IMR-90 (cell line): Measurements from ENCODE around the gene ELK3. TPM values are rescaled to one million over a fixed set of nuclear protein-coding genes. Genes with fewer than 3 reads are reported as not detected.

Experiments used
- ATAC-seq: fragments of 200-7000 bp; cut with Tn5 transposase; 2 replicates; pipeline ENCODE4 v1.9.1; 2020; ENCODE audit warnings: low read depth, mild to moderate bottlenecking, moderate library complexity
- BruUV-seq: library from RNA; stranded (reverse); fragments of 400-500 nt; replicated peaks from 2 replicates; lab custom pipeline; 2021; lab: Mats Ljungman, UMichigan
- CTCF ChIA-PET: fragments of 300-600 bp; formaldehyde crosslinking; extraction: SDS; loops from one replicate; lab custom pipeline; 2021; ENCODE audit warnings: antibody characterized with exemption; lab: Yijun Ruan, JAX
- POLR2A ChIA-PET: fragments of 300-600 bp; sonication (Branson Sonifier 250); formaldehyde crosslinking; loops from one replicate; lab custom pipeline; 2022; ENCODE audit warnings: antibody characterized with exemption; ENCODE audit not compliant: unreplicated experiment; lab: Charles Lee
- DNase-seq: peaks from one replicate; pipeline ENCODE4 v3.0.0; 2013
- H2AFZ ChIP-seq: replicated peaks from 2 replicates; pipeline ENCODE3; 2013; ENCODE audit warnings: low read length, mild to moderate bottlenecking; ENCODE audit not compliant: poor library complexity
- H2AK5ac ChIP-seq: 2 replicates; pipeline ENCODE4 v1.6.1; 2013; ENCODE audit warnings: low read depth, low read length, inconsistent platforms
- H2AK9ac ChIP-seq: replicated peaks from 2 replicates; pipeline ENCODE3; 2013; ENCODE audit warnings: mild to moderate bottlenecking, low read depth, low read length, moderate library complexity; ENCODE audit not compliant: poor library complexity
- H2BK120ac ChIP-seq: 2 replicates; pipeline ENCODE4 v1.6.1; 2013; ENCODE audit warnings: low read depth, low read length, inconsistent platforms
- H2BK15ac ChIP-seq: 3 replicates; pipeline ENCODE4 v1.6.1; 2013; ENCODE audit warnings: low read depth, low read length, inconsistent platforms
- H2BK20ac ChIP-seq: 2 replicates; pipeline ENCODE4 v1.6.1; 2013; ENCODE audit warnings: low read depth, mild to moderate bottlenecking, inconsistent platforms, low read length, moderate library complexity
- H2BK5ac ChIP-seq: 2 replicates; pipeline ENCODE4 v1.6.1; 2013; ENCODE audit warnings: mild to moderate bottlenecking, low read depth, low read length, inconsistent platforms; ENCODE audit not compliant: poor library complexity, severe bottlenecking
- H3K14ac ChIP-seq: replicated peaks from 2 replicates; pipeline ENCODE4 v1.6.1; 2013; ENCODE audit warnings: low read depth, low read length, inconsistent platforms
- H3K18ac ChIP-seq: 2 replicates; pipeline ENCODE4 v1.6.1; 2013; ENCODE audit warnings: low read depth, low read length, control low read depth
- H3K23ac ChIP-seq: 2 replicates; pipeline ENCODE4 v1.6.1; 2013; ENCODE audit warnings: low read depth, low read length, inconsistent platforms
- H3K27ac ChIP-seq: 2 replicates; pipeline ENCODE4 v1.5.1; 2013; ENCODE audit warnings: mild to moderate bottlenecking, control low read depth, low read length; ENCODE audit not compliant: insufficient read depth
- H3K27me3 ChIP-seq: 2 replicates; pipeline ENCODE4 v1.6.1; 2013; ENCODE audit warnings: low read length; ENCODE audit not compliant: control insufficient read depth, insufficient read depth
- H3K36me3 ChIP-seq: 2 replicates; pipeline ENCODE4 v1.6.1; 2013; ENCODE audit warnings: low read length, mixed read lengths; ENCODE audit not compliant: control insufficient read depth, insufficient read depth
- H3K4ac ChIP-seq: 2 replicates; pipeline ENCODE4 v1.6.1; 2013; ENCODE audit warnings: low read depth, low read length, inconsistent platforms
- H3K4me1 ChIP-seq: 2 replicates; pipeline ENCODE4 v1.6.1; 2013; ENCODE audit warnings: low read length, mixed read lengths; ENCODE audit not compliant: control insufficient read depth, insufficient read depth
- H3K4me2 ChIP-seq: 2 replicates; pipeline ENCODE4 v1.6.1; 2013; ENCODE audit warnings: low read depth, mild to moderate bottlenecking, control low read depth, low read length, moderate library complexity
- H3K4me3 ChIP-seq: 2 replicates; pipeline ENCODE4 v1.5.1; 2013; ENCODE audit warnings: low read depth, mild to moderate bottlenecking, control low read depth, low read length, moderate library complexity; ENCODE audit not compliant: insufficient read depth
- H3K56ac ChIP-seq: 2 replicates; pipeline ENCODE4 v1.6.1; 2013; ENCODE audit warnings: low read length, inconsistent platforms; ENCODE audit not compliant: insufficient read depth; ENCODE audit errors: extremely low read depth
- H3K79me1 ChIP-seq, 2 experiments: 2 replicates each; pipeline ENCODE4 v1.6.1; 2013; ENCODE audit warnings: low read length in 2 of 2, inconsistent platforms in 1 of 2, low read depth in 1 of 2
- H3K9ac ChIP-seq: 2 replicates; pipeline ENCODE4 v1.6.1; 2013; ENCODE audit warnings: low read depth, low read length, control low read depth
- H3K9me1 ChIP-seq: 2 replicates; pipeline ENCODE4 v1.6.1; 2013; ENCODE audit warnings: low read length, inconsistent platforms; ENCODE audit not compliant: insufficient read depth
- H3K9me3 ChIP-seq: 2 replicates; pipeline ENCODE4 v1.6.1; 2013; ENCODE audit warnings: low read length; ENCODE audit not compliant: control insufficient read depth, insufficient read depth
- H4K20me1 ChIP-seq: 2 replicates; pipeline ENCODE4 v1.6.1; 2013; ENCODE audit warnings: low read length, inconsistent platforms; ENCODE audit not compliant: insufficient read depth
- H4K5ac ChIP-seq: 2 replicates; pipeline ENCODE4 v1.6.1; 2013; ENCODE audit warnings: mild to moderate bottlenecking, low read depth, low read length, control low read depth
- H4K8ac ChIP-seq, 2 experiments: 2 replicates each; pipeline ENCODE4 v1.6.1; 2013; ENCODE audit warnings: low read depth in 2 of 2, low read length in 2 of 2, control low read depth in 1 of 2, inconsistent platforms in 1 of 2
- H4K91ac ChIP-seq: 2 replicates; pipeline ENCODE4 v1.6.1; 2013; ENCODE audit warnings: low read depth, low read length, inconsistent platforms; ENCODE audit not compliant: insufficient read depth
- BHLHE40 ChIP-seq: fragments of 150-350 bp; IDR thresholded peaks from 2 replicates; pipeline ENCODE4 v1.6.1; 2016; ENCODE audit warnings: mild to moderate bottlenecking, low read depth, low read length
- CEBPB ChIP-seq: IDR thresholded peaks from 2 replicates; pipeline ENCODE4 v1.6.1; 2012; ENCODE audit warnings: low read depth, low read length, improper control_type of control experiment
- FOS ChIP-seq: fragments of 150-350 bp; IDR thresholded peaks from 2 replicates; pipeline ENCODE4 v1.6.1; 2016; ENCODE audit warnings: low read depth, low read length
- MAFK ChIP-seq: IDR thresholded peaks from 2 replicates; pipeline ENCODE4 v1.6.1; 2012; ENCODE audit warnings: low read depth, low read length, improper control_type of control experiment
- MXI1 ChIP-seq: IDR thresholded peaks from 2 replicates; pipeline ENCODE4 v1.6.1; 2012; ENCODE audit warnings: low read depth, mild to moderate bottlenecking, low read length, moderate library complexity, borderline replicate concordance
- SMC3 ChIP-seq: fragments of 150-350 bp; IDR thresholded peaks from 2 replicates; pipeline ENCODE4 v1.6.1; 2016; ENCODE audit warnings: low read depth, mild to moderate bottlenecking, antibody characterized with exemption, low read length, moderate library complexity
- WGBS, 2 experiments: methylation state at CpG; one replicate each; pipeline versions ENCODE4 v1.1.5 to v1.1.7; 2013; ENCODE audit warnings: missing lambda C conversion rate in 2 of 2; ENCODE audit not compliant: insufficient read length in 1 of 2; ENCODE audit errors: extremely low coverage in 2 of 2; 5-methylcytosine and 5-hydroxymethylcytosine counted together
- dilution Hi-C: fragments of 300-500 bp; cut with HindIII; formaldehyde crosslinking; loops from one replicate; pipeline ENCODE4 v1.14.3; 2018; ENCODE audit warnings: low sequenced_read_pairs; ENCODE audit not compliant: unreplicated experiment
- in situ Hi-C: fragments of 300-500 bp; cut with MboI; formaldehyde crosslinking; loops from 3 replicates; pipeline ENCODE4 v1.14.3; 2019; ENCODE audit warnings: low sequenced_read_pairs, inconsistent platforms, mixed read lengths
- intact Hi-C: fragments of 100-400 bp; cut with micrococcal nuclease; formaldehyde crosslinking; loops from 2 replicates; pipeline ENCODE4 v1.10.0; 2022
- polyA plus RNA-seq, 3 experiments: library from polyadenylated mRNA; depleted of rRNA; stranded (reverse); fragments of >200 nt; gene quantifications; 2 replicates each; pipeline ENCODE4 v1.2.3, GENCODE V29; 2012; ENCODE audit warnings: low replicate concordance in 1 of 3
- total RNA-seq: library from RNA; depleted of rRNA; stranded (reverse); fragments of >200 nt; gene quantifications from 2 replicates; pipeline ENCODE4 v1.2.3, GENCODE V29; 2012
- TF ChIP-seq, protein P1 (sequence below): fragments of 150-350 bp; IDR thresholded peaks from 2 replicates; pipeline ENCODE4 v1.6.1; 2017; ENCODE audit warnings: mild to moderate bottlenecking, antibody characterized with exemption, low read length, low read depth
- TF ChIP-seq, protein P2 (sequence below): fragments of 150-350 bp; IDR thresholded peaks from 2 replicates; pipeline ENCODE4 v1.6.1; 2016; ENCODE audit warnings: low read depth, mild to moderate bottlenecking, low read length, moderate library complexity, borderline replicate concordance

Gene ELK3
- total and polyA plus RNA-seq, 2 of the 4 experiments (the other 2 are of a cell fraction) = 14.5 to 27.5 TPM

DNA sequence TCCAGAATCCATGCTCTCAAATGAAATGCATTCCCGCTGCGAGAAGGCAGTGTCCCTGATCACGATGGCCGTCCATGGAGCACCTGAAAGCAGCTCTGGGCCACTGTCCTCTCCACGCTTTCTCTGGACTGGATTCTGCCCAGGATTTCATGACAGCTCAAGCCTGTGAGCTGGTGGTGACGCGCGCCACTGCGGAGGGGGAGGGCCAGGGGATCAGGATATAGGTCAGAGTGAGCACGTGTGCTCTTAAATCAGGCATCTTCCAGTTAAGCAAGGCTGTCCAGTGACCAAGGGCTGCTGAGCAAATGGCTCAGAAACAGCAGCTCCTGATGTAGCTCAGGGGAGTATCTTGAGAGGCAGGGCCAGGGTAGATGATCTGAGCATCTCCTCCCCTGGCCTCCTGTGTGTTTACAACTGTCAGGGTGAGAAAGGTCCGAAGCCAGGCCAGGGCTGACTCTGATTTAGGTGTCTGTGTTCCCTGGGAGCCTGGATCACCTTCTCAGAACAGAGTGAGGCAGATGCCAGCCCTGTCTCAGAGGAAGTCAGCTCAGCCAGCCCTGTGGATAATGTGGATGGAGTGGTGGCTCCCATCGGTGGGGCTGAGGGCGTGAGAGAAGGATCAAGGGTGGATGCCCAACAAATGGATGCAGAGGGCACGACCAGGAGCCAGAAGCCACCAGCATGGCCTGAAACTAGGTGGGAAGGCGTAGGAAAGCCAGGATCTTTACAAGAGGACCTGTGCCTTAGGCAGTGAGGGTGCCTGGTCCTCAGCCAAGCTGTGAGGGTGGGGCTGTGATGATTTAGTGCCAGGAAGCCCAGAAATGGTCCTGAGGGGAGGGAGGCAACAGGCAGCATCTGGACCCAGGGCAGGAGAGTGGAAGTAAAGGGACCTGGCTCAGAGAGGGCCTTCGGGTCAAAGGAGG, 55.3 kb downstream of the ELK3 start:
- peak overlapping the region; percentile 6 for H2AK9ac ChIP-seq
- H3K9me3 ChIP-seq = no peaks in the 10 kb centered on the region
- ChIA-PET CTCF (interaction anchor here (0.7 kb wide), 1 partner anchor 252 kb away, joined by 3 read pairs; no protein-coding TSS in a partner anchor), POLR2A (no interaction called here)
- H3K27ac ChIP-seq = no peak overlapping the region
- H3K36me3 ChIP-seq = peaks cover 40% of the 10 kb centered on the region
- H2BK120ac ChIP-seq = no peak overlapping the region
- no peak overlapping the region for H3K18ac ChIP-seq
- no peak overlapping the region for H3K56ac ChIP-seq
- intact Hi-C loops = no loop called here
- H2BK15ac ChIP-seq = no peak overlapping the region
- DNase-seq (peak; percentile 69), ATAC-seq (peak; percentile 54)
- no peak overlapping the region for H3K4me2 ChIP-seq
- peaks cover 18% of the 10 kb centered on the region for H3K9me1 ChIP-seq
- WGBS, 2 experiments = 81% methylated on average over 9 of the region's 16 CpGs; no CpG with 5 or more reads in 1 of the 2 experiments
- no peak overlapping the region for H3K4ac ChIP-seq
- H3K4me1 ChIP-seq = peaks cover 7% of the 10 kb centered on the region
- H4K5ac ChIP-seq = no peak overlapping the region
- H4K91ac ChIP-seq = no peak overlapping the region
- no peak overlapping the region for H2BK20ac ChIP-seq
- peaks cover 54% of the 10 kb centered on the region for H4K20me1 ChIP-seq
- no TSS peak for BruUV-seq
- H4K8ac ChIP-seq = peak overlapping the region in 1 of 2 experiments; percentile 11; a peak in 2 of 4 replicates
- H2AFZ ChIP-seq = no peak overlapping the region
- TF ChIP-seq, protein P1, sequence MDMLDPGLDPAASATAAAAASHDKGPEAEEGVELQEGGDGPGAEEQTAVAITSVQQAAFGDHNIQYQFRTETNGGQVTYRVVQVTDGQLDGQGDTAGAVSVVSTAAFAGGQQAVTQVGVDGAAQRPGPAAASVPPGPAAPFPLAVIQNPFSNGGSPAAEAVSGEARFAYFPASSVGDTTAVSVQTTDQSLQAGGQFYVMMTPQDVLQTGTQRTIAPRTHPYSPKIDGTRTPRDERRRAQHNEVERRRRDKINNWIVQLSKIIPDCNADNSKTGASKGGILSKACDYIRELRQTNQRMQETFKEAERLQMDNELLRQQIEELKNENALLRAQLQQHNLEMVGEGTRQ = peak; percentile 75
- peak; percentile 75 for TF ChIP-seq BHLHE40
- 0 out of 2 replicates have a peak, but pooled peaks have one; percentile 34 for TF ChIP-seq MXI1
- TF ChIP-seq CEBPB = no peak
- TF ChIP-seq, protein P2, sequence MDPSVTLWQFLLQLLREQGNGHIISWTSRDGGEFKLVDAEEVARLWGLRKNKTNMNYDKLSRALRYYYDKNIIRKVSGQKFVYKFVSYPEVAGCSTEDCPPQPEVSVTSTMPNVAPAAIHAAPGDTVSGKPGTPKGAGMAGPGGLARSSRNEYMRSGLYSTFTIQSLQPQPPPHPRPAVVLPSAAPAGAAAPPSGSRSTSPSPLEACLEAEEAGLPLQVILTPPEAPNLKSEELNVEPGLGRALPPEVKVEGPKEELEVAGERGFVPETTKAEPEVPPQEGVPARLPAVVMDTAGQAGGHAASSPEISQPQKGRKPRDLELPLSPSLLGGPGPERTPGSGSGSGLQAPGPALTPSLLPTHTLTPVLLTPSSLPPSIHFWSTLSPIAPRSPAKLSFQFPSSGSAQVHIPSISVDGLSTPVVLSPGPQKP = no peak
- no peak for TF ChIP-seq FOS
- TF ChIP-seq SMC3 = no peak
- no peak for TF ChIP-seq MAFK
- dilution Hi-C loops = no loop called here
- H3K27me3 ChIP-seq = no peaks in the 10 kb centered on the region
- no peak overlapping the region for H3K23ac ChIP-seq
- H3K14ac ChIP-seq = 0 out of 2 replicates have a peak overlapping the region, but pooled peaks have one; percentile 25
- in situ Hi-C loops = no loop called here
- H3K9ac ChIP-seq = no peak overlapping the region
- H3K4me3 ChIP-seq = no peak overlapping the region
- peaks cover 33 to 94% of the 10 kb centered on the region in 2 experiments for H3K79me1 ChIP-seq
- H2BK5ac ChIP-seq = peak overlapping the region; percentile 22
- H2AK5ac ChIP-seq = no peak overlapping the region; the same call in 1 of the 2 replicates
